GM13977 (cell line): Measurements from ENCODE around the gene RSL24D1.

Source experiments
- DNase-seq: peaks from one replicate; pipeline ENCODE4 v3.0.0; 2012; ENCODE audit warnings: low spot score
- CTCF ChIP-seq: IDR thresholded peaks from 2 replicates; pipeline ENCODE4 v1.5.1; 2012; ENCODE audit warnings: mild to moderate bottlenecking, control low read depth; ENCODE audit not compliant: insufficient read depth; ENCODE audit errors: extremely low read depth, missing control alignments
- in situ Hi-C: fragments of 300-500 bp; cut with MboI; formaldehyde crosslinking; loops from one replicate; pipeline ENCODE4 v1.12.0; 2022; ENCODE audit warnings: low sequenced_read_pairs, low pct_unique_long_range_greater_than_20kb, mixed read lengths, inconsistent platforms; ENCODE audit not compliant: unreplicated experiment

The RSL24D1 gene

DNA sequence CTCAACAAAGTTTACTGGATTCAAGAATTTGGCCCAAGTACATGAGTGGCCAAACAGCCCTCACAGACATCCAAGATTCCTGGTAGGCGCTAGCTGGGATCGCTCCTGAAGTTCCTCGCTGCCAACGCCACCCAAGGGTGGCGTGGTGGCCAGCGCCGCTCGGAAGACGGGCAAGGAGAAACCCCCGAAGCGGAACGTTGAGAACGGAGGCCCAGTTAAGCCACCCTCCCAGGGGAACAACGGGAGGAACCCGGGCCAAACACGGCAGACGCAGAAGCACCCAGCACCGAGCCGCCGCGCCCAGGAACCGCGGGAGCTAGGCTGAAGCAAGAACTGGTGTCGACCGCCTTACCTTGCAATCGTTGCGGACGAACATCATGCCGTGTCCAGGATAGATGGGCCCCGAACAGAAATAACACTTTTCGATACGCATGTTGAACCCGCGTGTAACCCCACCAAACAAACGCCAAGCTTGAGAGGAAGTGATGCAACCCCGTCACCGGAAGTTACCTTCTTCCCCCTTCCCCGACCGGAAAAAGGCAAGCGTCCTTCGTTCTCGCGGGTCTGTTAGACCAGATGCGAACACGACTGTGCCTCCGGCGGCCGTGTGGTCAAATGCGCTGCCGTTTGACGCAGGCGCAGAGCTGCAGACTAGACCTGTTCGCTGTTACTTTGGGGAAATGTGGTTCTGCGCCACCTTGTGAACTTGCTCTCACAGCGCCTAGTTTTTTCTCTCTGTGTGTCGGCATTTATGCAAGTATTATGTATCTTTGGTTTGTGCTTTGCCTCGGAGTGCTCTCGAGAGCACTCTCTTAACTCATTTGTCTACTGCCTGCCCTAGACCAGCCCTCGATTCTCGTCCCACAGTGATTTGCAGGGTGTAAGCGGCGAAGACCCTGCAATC is at the start of gene RSL24D1:
RSL24D1 (minus strand) TSS at position 484 of the 904 bp plus-strand sequence; CDS start at position 433, 51 bp downstream.
- peak; percentile 33 for TF ChIP-seq CTCF
- in situ Hi-C loops: no loop called here
- peak; percentile 88 for DNase-seq

- TF ChIP-seq CTCF: no peak
- DNase-seq: no peak
- in situ Hi-C loops: no loop called here
Observed at GRCh38 chr15:55245059-55245458, 48.3 kb upstream of the RSL24D1 start.

- DNase-seq: no peak
- in situ Hi-C loops: no loop called here
- no peak for TF ChIP-seq CTCF
Observed at GRCh38 chr15:55241891-55242290, 45.1 kb upstream of the RSL24D1 start.

GRCh38 chr15:55241186-55241585 is 44.4 kb upstream of the RSL24D1 start:
- in situ Hi-C loops: no loop called here
- TF ChIP-seq CTCF: no peak

GRCh38 chr15:55240125-55240760 is 43.5 kb upstream of the RSL24D1 start:
- TF ChIP-seq CTCF: no peak
- no peak for DNase-seq
- in situ Hi-C loops: no loop called here

More at GRCh38 chr15:55241186-55241585, 44.4 kb upstream of the RSL24D1 start:
- no peak for DNase-seq

DNA sequence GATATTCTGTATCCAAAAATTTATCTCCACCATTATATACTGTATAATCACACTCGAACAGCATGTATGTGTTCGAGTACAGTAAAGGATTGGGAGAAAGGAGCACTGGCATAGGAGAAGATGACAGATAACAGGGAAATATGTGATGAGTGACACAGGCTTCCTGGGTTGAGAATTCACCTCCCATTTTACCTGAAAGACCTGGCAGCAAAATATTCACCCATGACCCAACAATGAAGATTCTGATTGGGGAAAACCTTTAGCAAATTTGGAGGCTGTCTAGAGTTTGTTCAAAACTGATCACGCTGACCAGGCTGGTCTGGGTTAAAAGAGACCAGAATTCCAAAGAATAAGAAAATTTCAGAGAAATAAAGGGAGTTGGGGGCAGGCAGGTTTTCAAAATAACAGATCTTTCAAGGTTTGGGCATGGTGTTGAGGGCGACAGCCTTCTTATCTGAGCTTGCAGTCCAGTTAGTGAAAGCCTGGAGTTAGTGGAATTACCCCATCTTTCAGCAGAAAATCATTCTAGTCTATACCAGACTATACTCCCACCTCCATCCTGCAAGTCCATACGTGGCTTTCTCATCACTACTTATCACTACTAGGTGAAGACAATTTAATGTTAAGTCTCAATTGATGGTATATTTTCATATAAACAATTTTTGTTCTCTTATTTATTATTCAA is 42.8 kb upstream of the RSL24D1 start:
- no peak for TF ChIP-seq CTCF
- in situ Hi-C loops: no loop called here
- no peak for DNase-seq
